ENCODE measurements around the gene DIO3. TPM values are rescaled to one million over a fixed set of nuclear protein-coding genes. Genes with fewer than 3 reads are reported as not detected.

Gene DIO3
- total and polyA plus RNA-seq, 2 experiments from 2014 or later, result 18.4 to 51.1 TPM

DNA sequence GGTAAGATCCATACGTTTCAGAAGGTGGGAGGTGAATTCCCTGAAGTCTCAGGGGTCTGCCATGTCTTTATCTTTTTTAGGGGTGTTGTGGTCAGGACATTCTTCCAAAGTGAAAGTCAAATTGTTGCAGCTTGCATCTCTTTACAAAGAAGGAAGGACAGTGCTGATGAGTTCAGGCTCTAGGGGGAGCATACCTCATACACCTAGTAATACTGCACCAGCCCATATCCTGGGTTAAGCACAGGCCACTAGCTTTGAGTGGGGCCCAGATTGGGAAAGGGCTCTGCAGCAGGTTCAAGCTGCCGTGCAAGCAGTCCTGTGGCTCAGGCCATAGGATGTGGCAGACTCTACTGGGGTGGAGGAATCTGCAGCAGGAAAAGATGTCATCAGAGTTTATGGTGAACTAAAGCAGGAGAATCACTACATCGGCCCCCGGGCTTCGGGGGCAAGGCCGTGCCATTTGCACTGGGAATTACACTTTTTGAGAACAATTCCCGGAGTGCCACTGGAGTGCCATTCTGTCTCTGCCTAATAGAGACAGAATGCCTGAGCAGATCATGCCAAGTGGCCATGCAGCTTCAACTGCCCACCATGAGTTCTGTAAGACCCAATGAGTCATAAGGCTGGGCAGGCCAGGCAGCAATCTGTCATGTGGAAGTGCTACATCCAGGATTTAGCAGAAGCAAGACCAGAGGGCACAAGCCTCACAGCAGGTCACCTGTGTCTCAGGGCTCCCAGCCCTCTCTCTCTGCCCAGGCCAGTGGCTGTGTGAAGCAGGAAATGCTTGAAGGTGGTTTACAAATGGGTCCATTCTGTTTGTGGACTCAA, 32.3 kb downstream of the DIO3 start:
- Histone ChIP-seq H3K4me2 (no peak overlapping the region), H3K4me3 (no peak overlapping the region), H3K4me1 (ENCODE audit: insufficient read depth) (peaks cover 2% of the 10 kb centered on the region), H3K27ac (no peak overlapping the region), H3K9me3 (ENCODE audit: low read depth) (no peaks in the 10 kb centered on the region), H3K79me2 (no peaks in the 10 kb centered on the region), H3K27me3 (no peaks in the 10 kb centered on the region), H4K20me1 (ENCODE audit: insufficient read depth, poor library complexity, severe bottlenecking) (no peaks in the 10 kb centered on the region), H2AFZ (no peak overlapping the region), H3K9me2 (replicated peaks; ENCODE audit: insufficient read depth) (no peaks in the 10 kb centered on the region), H3K36me3 (replicated peaks; ENCODE audit: insufficient read depth, low read depth) (no peaks in the 10 kb centered on the region)
- peak; percentile 3 for DNase-seq (ENCODE audit: low spot score)
- WGBS (ENCODE audit: low lambda C conversion rate, missing lambda C conversion rate), result 88% methylated on average over 7 of the region's 7 CpGs
- TF ChIP-seq EZH2phosphoT487 (IDR thresholded peaks at IDR 0.05; ENCODE audit: low read depth, severe bottlenecking, unreplicated experiment) (no peak), CTCF (IDR thresholded peaks at IDR 0.05; ENCODE audit: poor library complexity) (no peak), EZH2 (IDR thresholded peaks at IDR 0.05; ENCODE audit: borderline replicate concordance) (no peak)

- Histone ChIP-seq H3K4me2 (no peak overlapping the region), H3K4me3 (no peak overlapping the region), H3K27me3 (no peaks in the 10 kb centered on the region), H3K36me3 (replicated peaks; ENCODE audit: insufficient read depth, low read depth) (no peaks in the 10 kb centered on the region), H3K27ac (no peak overlapping the region), H4K20me1 (ENCODE audit: insufficient read depth, poor library complexity, severe bottlenecking) (no peaks in the 10 kb centered on the region), H3K9me2 (replicated peaks; ENCODE audit: insufficient read depth) (no peaks in the 10 kb centered on the region), H2AFZ (no peak overlapping the region), H3K4me1 (ENCODE audit: insufficient read depth) (no peaks in the 10 kb centered on the region), H3K79me2 (no peaks in the 10 kb centered on the region), H3K9me3 (ENCODE audit: low read depth) (no peaks in the 10 kb centered on the region)
- DNase-seq (ENCODE audit: low spot score), result peak; percentile 2
- WGBS (ENCODE audit: low lambda C conversion rate, missing lambda C conversion rate), result 93% methylated on average over 9 of the region's 9 CpGs
- no peak for TF ChIP-seq CTCF (IDR thresholded peaks at IDR 0.05; ENCODE audit: poor library complexity)
- no peak for TF ChIP-seq EZH2phosphoT487 (IDR thresholded peaks at IDR 0.05; ENCODE audit: low read depth, severe bottlenecking, unreplicated experiment)
- TF ChIP-seq EZH2 (IDR thresholded peaks at IDR 0.05; ENCODE audit: borderline replicate concordance), result no peak
Observed at GRCh38 chr14:101594511-101595148, 33.3 kb downstream of the DIO3 start.

GRCh38 chr14:101595349-101595748, 34.1 kb downstream of the DIO3 start:
- Histone ChIP-seq H3K4me1 (ENCODE audit: insufficient read depth) (no peaks in the 10 kb centered on the region), H3K4me2 (no peak overlapping the region), H2AFZ (no peak overlapping the region), H3K79me2 (no peaks in the 10 kb centered on the region), H3K36me3 (replicated peaks; ENCODE audit: insufficient read depth, low read depth) (no peaks in the 10 kb centered on the region), H3K9me2 (replicated peaks; ENCODE audit: insufficient read depth) (no peaks in the 10 kb centered on the region), H3K4me3 (no peak overlapping the region), H3K9me3 (ENCODE audit: low read depth) (no peaks in the 10 kb centered on the region), H3K27ac (no peak overlapping the region), H3K27me3 (no peaks in the 10 kb centered on the region), H4K20me1 (ENCODE audit: insufficient read depth, poor library complexity, severe bottlenecking) (no peaks in the 10 kb centered on the region)
- no peak for DNase-seq (ENCODE audit: low spot score)
- TF ChIP-seq EZH2 (IDR thresholded peaks at IDR 0.05; ENCODE audit: borderline replicate concordance) (no peak), EZH2phosphoT487 (IDR thresholded peaks at IDR 0.05; ENCODE audit: low read depth, severe bottlenecking, unreplicated experiment) (no peak), CTCF (IDR thresholded peaks at IDR 0.05; ENCODE audit: poor library complexity) (no peak)
- 96% methylated on average over 4 of the region's 4 CpGs for WGBS (ENCODE audit: low lambda C conversion rate, missing lambda C conversion rate)
